ENCODE measurements around the gene RRAS. TPM values are rescaled to one million over a fixed set of nuclear protein-coding genes. Genes with fewer than 3 reads are reported as not detected.

The RRAS gene
- total and polyA plus RNA-seq, 8 donors = 21.4 to 131 (median 30.7) TPM

DNA sequence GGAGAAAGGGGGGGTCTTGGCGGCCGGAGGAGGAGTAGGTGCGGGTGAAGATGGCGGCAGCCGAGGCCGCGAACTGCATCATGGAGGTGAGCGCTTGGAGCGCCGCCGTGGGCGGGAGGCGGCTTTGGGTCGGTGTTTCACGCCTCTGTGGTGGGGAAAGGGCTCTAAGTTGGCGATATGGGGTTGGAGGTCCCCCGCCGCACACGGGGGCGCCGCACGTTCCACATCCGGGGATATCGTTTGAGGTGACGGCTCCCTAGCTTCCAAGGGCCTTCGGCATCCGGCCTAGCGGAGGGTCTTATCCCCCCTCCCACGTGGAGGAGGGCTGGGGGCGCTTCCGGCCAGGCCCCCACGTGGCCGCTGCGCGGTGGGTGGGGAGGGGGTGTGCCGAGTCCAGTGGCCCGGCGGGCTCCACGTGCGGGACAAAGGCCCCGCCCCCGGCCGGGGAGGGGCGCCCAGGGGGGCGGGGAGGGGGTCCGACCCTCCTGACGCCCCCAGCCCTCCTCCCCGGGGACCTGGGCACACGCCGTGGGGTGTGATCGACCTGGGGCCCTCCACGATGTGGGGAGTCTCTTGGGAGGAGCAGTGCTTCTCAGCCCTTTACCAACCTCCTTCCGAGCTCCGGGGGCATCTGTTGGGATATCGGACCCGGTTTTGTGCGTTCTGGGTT lies 37.4 kb upstream of the RRAS start, which contains the start of gene PRMT1:
PRMT1 (plus strand) TSS at position 41 of the 670 bp plus-strand sequence; CDS start at position 51, 10 bp downstream.
- peaks cover 0 to 20% of the 10 kb centered on the region in 2 donors for H3K36me3 ChIP-seq
- peak; percentile 12 for ATAC-seq
- H3K4me1 ChIP-seq = peaks cover 21 to 49% of the 10 kb centered on the region in 2 donors
- H3K9me3 ChIP-seq = no peaks in the 10 kb centered on the region
- peak in 3 of 4 donors; percentile 53 to 94 (median 78) for DNase-seq
- H3K27me3 ChIP-seq = no peaks in the 10 kb centered on the region
- TF ChIP-seq, protein P1, sequence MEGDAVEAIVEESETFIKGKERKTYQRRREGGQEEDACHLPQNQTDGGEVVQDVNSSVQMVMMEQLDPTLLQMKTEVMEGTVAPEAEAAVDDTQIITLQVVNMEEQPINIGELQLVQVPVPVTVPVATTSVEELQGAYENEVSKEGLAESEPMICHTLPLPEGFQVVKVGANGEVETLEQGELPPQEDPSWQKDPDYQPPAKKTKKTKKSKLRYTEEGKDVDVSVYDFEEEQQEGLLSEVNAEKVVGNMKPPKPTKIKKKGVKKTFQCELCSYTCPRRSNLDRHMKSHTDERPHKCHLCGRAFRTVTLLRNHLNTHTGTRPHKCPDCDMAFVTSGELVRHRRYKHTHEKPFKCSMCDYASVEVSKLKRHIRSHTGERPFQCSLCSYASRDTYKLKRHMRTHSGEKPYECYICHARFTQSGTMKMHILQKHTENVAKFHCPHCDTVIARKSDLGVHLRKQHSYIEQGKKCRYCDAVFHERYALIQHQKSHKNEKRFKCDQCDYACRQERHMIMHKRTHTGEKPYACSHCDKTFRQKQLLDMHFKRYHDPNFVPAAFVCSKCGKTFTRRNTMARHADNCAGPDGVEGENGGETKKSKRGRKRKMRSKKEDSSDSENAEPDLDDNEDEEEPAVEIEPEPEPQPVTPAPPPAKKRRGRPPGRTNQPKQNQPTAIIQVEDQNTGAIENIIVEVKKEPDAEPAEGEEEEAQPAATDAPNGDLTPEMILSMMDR (IDR thresholded peaks at IDR 0.05) = no peak
- H3K4me3 ChIP-seq = peak within 1 kb of the TSS; percentile 99 to 100
- peak within 1 kb of the TSS; percentile 86 to 95 for H3K27ac ChIP-seq
- intact Hi-C loops (cut with DNase I) = no loop called here

DNA sequence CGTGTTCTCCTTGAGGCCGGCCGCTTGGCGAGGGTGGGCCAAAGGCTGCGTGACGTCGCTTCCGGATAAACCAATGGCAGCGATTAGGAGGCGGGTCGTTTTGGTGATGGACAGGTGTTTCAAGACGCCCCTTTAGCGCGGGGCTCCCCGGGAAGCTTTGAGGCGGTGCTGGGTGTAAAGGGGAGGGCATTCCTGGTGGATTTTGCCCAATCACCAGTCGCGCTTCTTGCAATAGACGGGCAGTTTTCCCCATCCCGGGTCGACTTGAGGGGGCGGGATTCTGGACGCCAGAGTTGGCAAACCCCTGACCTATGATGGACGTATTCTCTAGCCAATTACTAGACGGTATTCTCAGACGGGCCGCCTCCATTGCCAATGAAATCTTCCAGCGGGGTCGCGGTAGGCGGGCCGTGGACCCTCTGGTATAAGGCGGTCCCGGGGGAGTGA lies 36.9 kb upstream of the RRAS start:
- peak overlapping the region; percentile 99 to 100 for H3K4me3 ChIP-seq
- H3K27me3 ChIP-seq = no peaks in the 10 kb centered on the region
- TF ChIP-seq, protein P1 (IDR thresholded peaks at IDR 0.05) = no peak
- H3K4me1 ChIP-seq = peaks cover 21 to 55% of the 10 kb centered on the region in 2 donors
- intact Hi-C loops (cut with DNase I) = no loop called here
- ATAC-seq (peak; percentile 83), DNase-seq (peak; percentile 96 to 100 (median 100))
- H3K27ac ChIP-seq = peak overlapping the region; percentile 86 to 95
- H3K36me3 ChIP-seq = peaks cover 0 to 15% of the 10 kb centered on the region in 2 donors
- no peaks in the 10 kb centered on the region for H3K9me3 ChIP-seq

DNA sequence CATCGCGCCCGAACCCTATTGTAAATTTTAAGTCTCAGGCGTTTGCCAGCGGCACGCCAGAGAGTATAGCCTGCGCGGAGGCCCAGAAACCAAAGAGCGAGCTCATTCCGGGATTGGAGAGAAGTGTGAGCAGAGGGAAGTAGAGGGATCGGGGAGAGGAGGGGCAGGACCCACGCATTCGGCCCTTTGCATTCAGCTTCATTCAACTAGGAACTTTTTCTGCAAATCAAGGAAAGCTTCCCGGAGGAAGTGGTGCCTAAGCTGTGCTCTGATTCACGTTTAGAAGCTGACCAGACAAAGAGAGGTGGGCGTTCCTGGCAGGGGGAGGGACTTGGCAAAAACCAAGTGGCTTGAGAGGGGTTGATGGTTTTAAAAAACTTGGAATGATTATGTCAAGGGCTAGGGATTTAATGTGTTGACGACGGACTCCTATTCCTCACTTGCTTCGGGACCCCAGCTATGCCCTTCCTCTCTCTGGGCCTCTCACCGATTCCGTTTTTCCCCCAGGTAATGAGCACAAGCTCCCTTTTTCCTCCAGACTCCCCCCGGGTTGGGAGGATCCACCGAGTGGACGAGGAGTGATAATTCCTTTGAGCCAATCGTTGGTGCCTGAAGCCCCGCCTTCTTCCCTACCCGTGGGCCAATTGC lies 36.3 kb upstream of the RRAS start:
- Histone ChIP-seq H3K27me3 (no peaks in the 10 kb centered on the region), H3K36me3 (peaks cover 0 to 9% of the 10 kb centered on the region in 2 donors), H3K4me3 (peak overlapping the region; percentile 27 to 99), H3K27ac (peak overlapping the region; percentile 86 to 95), H3K9me3 (no peaks in the 10 kb centered on the region), H3K4me1 (peaks cover 21 to 56% of the 10 kb centered on the region in 2 donors)
- intact Hi-C loops (cut with DNase I) = no loop called here
- TF ChIP-seq, protein P1 (IDR thresholded peaks at IDR 0.05) = no peak
- ATAC-seq (peak; percentile 81), DNase-seq (peak in 3 of 4 donors; percentile 81 to 93 (median 87))

DNA sequence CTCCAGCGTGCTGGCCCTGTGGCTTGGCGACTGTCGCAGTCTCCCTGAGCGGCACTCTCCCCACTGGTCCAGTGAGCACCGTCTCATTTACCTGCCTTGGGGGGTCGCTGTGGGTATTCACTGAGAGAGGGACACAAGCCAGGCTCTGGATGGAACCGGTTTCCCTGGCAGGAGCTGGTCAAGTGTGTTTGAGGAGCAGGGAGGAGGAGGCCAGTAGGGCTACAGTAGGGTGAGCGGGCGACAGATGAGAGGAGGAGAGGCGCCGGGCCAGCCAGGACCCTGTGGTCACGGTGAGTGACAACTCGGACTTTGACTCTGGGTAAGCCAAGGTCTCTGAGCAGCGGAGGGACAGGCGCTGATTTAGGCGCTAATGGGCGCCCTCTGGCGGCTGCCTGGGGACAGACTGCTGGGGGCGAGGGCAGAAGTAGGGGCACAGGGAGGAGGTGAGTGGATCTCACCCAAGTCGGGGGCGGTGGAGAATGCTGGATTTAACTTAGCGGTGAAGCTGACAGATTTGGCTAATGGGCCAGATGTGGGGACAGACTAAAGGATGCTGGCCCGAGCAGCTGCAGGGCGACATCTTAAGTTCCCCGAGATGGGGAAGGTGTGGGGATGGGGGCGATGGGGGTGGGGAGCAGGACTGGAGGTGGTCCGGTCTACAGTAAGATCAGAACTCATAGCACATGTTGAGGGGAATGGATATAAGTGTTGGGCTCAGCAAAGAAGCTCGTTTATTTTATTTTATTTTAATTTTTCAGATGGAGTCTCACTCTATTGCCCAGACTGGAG lies 32.4 kb upstream of the RRAS start:
- Histone ChIP-seq H3K36me3 (peaks cover 0 to 10% of the 10 kb centered on the region in 2 donors), H3K27ac (peak overlapping the region in 1 of 2 donors; percentile 51), H3K4me1 (peaks cover 6 to 18% of the 10 kb centered on the region in 2 donors), H3K9me3 (no peaks in the 10 kb centered on the region), H3K4me3 (no peak overlapping the region), H3K27me3 (no peaks in the 10 kb centered on the region)
- TF ChIP-seq, protein P1 (IDR thresholded peaks at IDR 0.05) = peak; percentile 88 to 90
- DNase-seq (peak in 3 of 4 donors; percentile 72 to 96 (median 80)), ATAC-seq (peak; percentile 16)
- intact Hi-C loops (cut with DNase I) = no loop called here

Measured in left lung (tissue), 10 donors.